ENCODE results near the gene CNOT2. TPM values are rescaled to one million over a fixed set of nuclear protein-coding genes. Genes with fewer than 3 reads are reported as not detected.

Gene CNOT2
- total RNA-seq, 1 donor from 2014 or later = 79.4 TPM

GRCh38 chr12:70334742-70335141 is 91.5 kb downstream of the CNOT2 start:
- H3K4me3 Mint-ChIP-seq = no peak overlapping the region
- no peak overlapping the region for H3K27ac Mint-ChIP-seq (ENCODE audit: unreplicated experiment)

GRCh38 chr12:70338531-70338930 is 95.3 kb downstream of the CNOT2 start:
- TF ChIP-seq CTCF (conservative IDR thresholded peaks at IDR 0.05) = no peak
- Mint-ChIP-seq H3K36me3 (ENCODE audit: low read depth) (peaks cover 30% of the 10 kb centered on the region), H3K27me3 (ENCODE audit: low read depth) (no peaks in the 10 kb centered on the region), H3K27ac (ENCODE audit: unreplicated experiment) (no peak overlapping the region), H3K4me3 (no peak overlapping the region), H3K4me1 (no peaks in the 10 kb centered on the region), H3K9me3 (no peaks in the 10 kb centered on the region)
- DNase-seq (ENCODE audit: low read depth, low spot score) = no peak

More at GRCh38 chr12:70334742-70335141, 91.5 kb downstream of the CNOT2 start:
- Mint-ChIP-seq H3K27me3 (ENCODE audit: low read depth) (no peaks in the 10 kb centered on the region), H3K4me1 (no peaks in the 10 kb centered on the region), H3K36me3 (ENCODE audit: low read depth) (peaks cover 8% of the 10 kb centered on the region), H3K9me3 (no peaks in the 10 kb centered on the region)
- no peak for DNase-seq (ENCODE audit: low read depth, low spot score)
- TF ChIP-seq CTCF (conservative IDR thresholded peaks at IDR 0.05) = no peak

- no peak for TF ChIP-seq CTCF (conservative IDR thresholded peaks at IDR 0.05)
- no peaks in the 10 kb centered on the region for H3K27me3 Mint-ChIP-seq (ENCODE audit: low read depth)
These were observed 107.8 kb downstream of the CNOT2 start for GRCh38 chr12:70351076-70351475.

GRCh38 chr12:70353780-70354660 is 110.8 kb downstream of the CNOT2 start:
- no peak for TF ChIP-seq CTCF (conservative IDR thresholded peaks at IDR 0.05)
- H3K36me3 Mint-ChIP-seq (ENCODE audit: low read depth) = peaks cover 4% of the 10 kb centered on the region
- H3K27me3 Mint-ChIP-seq (ENCODE audit: low read depth) = no peaks in the 10 kb centered on the region
- DNase-seq (ENCODE audit: low read depth, low spot score) = no peak
- no peaks in the 10 kb centered on the region for H3K9me3 Mint-ChIP-seq
- no peak overlapping the region for H3K27ac Mint-ChIP-seq (ENCODE audit: unreplicated experiment)
- H3K4me3 Mint-ChIP-seq = no peak overlapping the region
- H3K4me1 Mint-ChIP-seq = no peaks in the 10 kb centered on the region

More at GRCh38 chr12:70351076-70351475, 107.8 kb downstream of the CNOT2 start:
- H3K36me3 Mint-ChIP-seq (ENCODE audit: low read depth) = peaks cover 4% of the 10 kb centered on the region
- no peak overlapping the region for H3K27ac Mint-ChIP-seq (ENCODE audit: unreplicated experiment)
- H3K4me1 Mint-ChIP-seq = no peaks in the 10 kb centered on the region
- DNase-seq (ENCODE audit: low read depth, low spot score) = no peak
- no peak overlapping the region for H3K4me3 Mint-ChIP-seq
- H3K9me3 Mint-ChIP-seq = no peaks in the 10 kb centered on the region

GRCh38 chr12:70354787-70355186 is 111.6 kb downstream of the CNOT2 start:
- Mint-ChIP-seq H3K4me3 (no peak overlapping the region), H3K4me1 (no peaks in the 10 kb centered on the region), H3K9me3 (no peaks in the 10 kb centered on the region), H3K27ac (ENCODE audit: unreplicated experiment) (no peak overlapping the region), H3K36me3 (ENCODE audit: low read depth) (peaks cover 4% of the 10 kb centered on the region), H3K27me3 (ENCODE audit: low read depth) (no peaks in the 10 kb centered on the region)
- no peak for DNase-seq (ENCODE audit: low read depth, low spot score)
- TF ChIP-seq CTCF (conservative IDR thresholded peaks at IDR 0.05) = no peak
